Measurements from ENCODE around the gene ZNF516.

DNA sequence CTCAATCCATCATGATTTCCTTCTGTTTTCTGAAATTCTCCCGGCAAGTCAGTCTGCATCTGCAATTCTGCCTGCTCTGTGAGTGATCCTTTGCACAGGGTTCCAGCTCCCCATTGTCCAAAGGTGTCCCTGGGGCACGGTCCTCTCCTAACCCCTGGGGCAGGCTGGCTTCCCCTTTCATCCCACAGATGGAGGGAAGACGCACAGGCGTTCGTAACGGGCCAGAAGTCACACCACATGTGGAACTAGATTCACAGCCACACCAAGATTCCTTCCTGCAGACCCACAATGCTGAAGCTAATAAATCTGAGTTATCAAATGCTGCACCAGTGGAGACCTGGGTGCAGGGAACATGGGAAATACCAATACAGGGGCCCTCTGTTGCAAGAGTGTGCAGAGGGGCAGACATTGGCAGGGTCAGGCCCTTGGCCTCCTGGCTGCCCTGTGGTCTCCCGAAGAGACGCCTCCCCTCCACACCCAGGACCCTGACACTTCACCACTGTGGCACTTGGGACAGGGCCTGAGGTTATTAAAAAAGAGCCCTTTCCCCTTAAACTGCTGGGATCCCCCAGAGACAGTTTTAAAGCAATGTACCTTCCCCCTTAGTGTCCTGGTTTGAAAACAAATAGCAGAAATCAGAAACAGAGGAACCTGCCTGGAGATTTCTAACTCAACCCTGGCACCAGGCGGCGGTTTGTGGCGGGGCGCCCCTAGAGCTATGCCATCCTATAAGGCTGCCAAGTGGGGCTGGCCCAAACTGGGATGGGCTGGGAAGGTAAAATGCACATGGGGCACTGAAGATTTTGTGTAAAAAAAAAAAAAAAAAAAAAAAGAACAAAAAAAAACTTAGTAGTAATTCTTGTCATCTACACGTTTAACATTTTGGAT, 15.4 kb downstream of the ZNF516 start:
- TF ChIP-seq, protein P1, sequence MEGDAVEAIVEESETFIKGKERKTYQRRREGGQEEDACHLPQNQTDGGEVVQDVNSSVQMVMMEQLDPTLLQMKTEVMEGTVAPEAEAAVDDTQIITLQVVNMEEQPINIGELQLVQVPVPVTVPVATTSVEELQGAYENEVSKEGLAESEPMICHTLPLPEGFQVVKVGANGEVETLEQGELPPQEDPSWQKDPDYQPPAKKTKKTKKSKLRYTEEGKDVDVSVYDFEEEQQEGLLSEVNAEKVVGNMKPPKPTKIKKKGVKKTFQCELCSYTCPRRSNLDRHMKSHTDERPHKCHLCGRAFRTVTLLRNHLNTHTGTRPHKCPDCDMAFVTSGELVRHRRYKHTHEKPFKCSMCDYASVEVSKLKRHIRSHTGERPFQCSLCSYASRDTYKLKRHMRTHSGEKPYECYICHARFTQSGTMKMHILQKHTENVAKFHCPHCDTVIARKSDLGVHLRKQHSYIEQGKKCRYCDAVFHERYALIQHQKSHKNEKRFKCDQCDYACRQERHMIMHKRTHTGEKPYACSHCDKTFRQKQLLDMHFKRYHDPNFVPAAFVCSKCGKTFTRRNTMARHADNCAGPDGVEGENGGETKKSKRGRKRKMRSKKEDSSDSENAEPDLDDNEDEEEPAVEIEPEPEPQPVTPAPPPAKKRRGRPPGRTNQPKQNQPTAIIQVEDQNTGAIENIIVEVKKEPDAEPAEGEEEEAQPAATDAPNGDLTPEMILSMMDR (IDR thresholded peaks at IDR 0.05; ENCODE audit: borderline replicate concordance, extremely low read depth, low read length, poor library complexity, severe bottlenecking) = no peak
- TF ChIP-seq EZH2 (IDR thresholded peaks at IDR 0.05; ENCODE audit: borderline replicate concordance, low read depth, low read length, severe bottlenecking) = no peak
